Panc1 (cell line): ENCODE data around the gene ACSBG1.

Source experiments
- POLR2AphosphoS5 ChIP-seq: IDR thresholded peaks from 2 replicates; pipeline ENCODE4 v1.6.1; 2012; ENCODE audit warnings: mild to moderate bottlenecking, low read depth, low read length, moderate library complexity
- SIN3A ChIP-seq: IDR thresholded peaks from 2 replicates; pipeline ENCODE4 v1.6.1; 2012; ENCODE audit warnings: low read depth, mild to moderate bottlenecking, low read length, moderate library complexity, borderline replicate concordance; ENCODE audit not compliant: insufficient read depth
- TCF7L2 ChIP-seq: IDR thresholded peaks from 2 replicates; pipeline ENCODE4 v1.6.1; 2011; ENCODE audit warnings: mild to moderate bottlenecking, low read depth, low read length, inconsistent platforms
- TF ChIP-seq, protein P1 (sequence below): fragments of 450-650 bp; IDR thresholded peaks from 2 replicates; pipeline ENCODE4 v1.5.1; 2017; ENCODE audit warnings: mild to moderate bottlenecking
- TF ChIP-seq, protein P2 (sequence below), 2 experiments: IDR thresholded peaks; 2 replicates each; pipeline ENCODE4 v1.6.1; 2011 to 2012; ENCODE audit warnings: low read depth in 2 of 2, control low read depth in 1 of 2, low read length in 1 of 2, mild to moderate bottlenecking in 1 of 2, moderate library complexity in 1 of 2; ENCODE audit not compliant: insufficient read depth in 1 of 2

DNA sequence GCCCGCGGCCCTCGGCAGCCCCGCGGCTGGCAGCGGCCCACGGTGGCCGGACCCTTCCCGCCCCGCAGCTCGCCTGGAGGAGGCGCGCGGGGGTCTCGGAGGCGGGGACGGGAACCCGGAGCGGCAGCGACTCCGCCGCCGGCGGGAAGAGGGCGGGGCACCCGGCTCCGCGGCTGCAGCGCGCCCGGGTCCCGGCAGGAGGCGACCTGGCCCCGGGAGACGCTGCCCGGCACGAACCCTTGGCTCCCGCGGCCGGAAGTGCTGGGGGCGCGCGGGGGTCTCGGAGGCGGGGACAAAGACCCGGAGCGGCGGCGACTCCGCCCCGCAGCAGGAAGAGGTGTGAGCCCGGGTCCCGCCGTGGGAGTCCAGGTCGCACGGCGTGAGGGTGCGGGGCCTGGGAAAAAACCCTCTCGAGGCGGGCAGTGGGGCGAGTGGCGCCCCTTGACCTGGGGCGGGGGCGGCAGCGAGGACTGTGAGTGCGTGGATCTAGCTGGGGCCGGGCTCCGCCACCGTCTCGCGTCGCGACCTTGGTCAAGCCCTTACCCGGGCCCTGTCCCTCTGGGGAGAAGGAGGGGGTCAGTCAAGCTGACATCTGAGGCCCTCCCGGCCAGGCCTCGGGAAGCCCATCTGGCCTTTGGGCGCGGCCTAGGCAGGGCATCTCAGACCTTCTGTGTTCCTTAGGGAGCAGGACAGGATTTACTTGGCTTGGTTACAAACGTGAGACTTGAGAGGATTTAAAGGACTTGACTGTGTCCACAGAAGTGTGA lies 102.9 kb downstream of the ACSBG1 start, which contains the start of gene CIB2:
- TF ChIP-seq, protein P1, sequence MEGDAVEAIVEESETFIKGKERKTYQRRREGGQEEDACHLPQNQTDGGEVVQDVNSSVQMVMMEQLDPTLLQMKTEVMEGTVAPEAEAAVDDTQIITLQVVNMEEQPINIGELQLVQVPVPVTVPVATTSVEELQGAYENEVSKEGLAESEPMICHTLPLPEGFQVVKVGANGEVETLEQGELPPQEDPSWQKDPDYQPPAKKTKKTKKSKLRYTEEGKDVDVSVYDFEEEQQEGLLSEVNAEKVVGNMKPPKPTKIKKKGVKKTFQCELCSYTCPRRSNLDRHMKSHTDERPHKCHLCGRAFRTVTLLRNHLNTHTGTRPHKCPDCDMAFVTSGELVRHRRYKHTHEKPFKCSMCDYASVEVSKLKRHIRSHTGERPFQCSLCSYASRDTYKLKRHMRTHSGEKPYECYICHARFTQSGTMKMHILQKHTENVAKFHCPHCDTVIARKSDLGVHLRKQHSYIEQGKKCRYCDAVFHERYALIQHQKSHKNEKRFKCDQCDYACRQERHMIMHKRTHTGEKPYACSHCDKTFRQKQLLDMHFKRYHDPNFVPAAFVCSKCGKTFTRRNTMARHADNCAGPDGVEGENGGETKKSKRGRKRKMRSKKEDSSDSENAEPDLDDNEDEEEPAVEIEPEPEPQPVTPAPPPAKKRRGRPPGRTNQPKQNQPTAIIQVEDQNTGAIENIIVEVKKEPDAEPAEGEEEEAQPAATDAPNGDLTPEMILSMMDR, result peak; percentile 96
- TF ChIP-seq TCF7L2 (no peak; the same call in 1 of the 2 replicates), SIN3A (0 out of 2 replicates have a peak, but pooled peaks have one; percentile 36), POLR2AphosphoS5 (peak; percentile 53)
- TF ChIP-seq, protein P2, sequence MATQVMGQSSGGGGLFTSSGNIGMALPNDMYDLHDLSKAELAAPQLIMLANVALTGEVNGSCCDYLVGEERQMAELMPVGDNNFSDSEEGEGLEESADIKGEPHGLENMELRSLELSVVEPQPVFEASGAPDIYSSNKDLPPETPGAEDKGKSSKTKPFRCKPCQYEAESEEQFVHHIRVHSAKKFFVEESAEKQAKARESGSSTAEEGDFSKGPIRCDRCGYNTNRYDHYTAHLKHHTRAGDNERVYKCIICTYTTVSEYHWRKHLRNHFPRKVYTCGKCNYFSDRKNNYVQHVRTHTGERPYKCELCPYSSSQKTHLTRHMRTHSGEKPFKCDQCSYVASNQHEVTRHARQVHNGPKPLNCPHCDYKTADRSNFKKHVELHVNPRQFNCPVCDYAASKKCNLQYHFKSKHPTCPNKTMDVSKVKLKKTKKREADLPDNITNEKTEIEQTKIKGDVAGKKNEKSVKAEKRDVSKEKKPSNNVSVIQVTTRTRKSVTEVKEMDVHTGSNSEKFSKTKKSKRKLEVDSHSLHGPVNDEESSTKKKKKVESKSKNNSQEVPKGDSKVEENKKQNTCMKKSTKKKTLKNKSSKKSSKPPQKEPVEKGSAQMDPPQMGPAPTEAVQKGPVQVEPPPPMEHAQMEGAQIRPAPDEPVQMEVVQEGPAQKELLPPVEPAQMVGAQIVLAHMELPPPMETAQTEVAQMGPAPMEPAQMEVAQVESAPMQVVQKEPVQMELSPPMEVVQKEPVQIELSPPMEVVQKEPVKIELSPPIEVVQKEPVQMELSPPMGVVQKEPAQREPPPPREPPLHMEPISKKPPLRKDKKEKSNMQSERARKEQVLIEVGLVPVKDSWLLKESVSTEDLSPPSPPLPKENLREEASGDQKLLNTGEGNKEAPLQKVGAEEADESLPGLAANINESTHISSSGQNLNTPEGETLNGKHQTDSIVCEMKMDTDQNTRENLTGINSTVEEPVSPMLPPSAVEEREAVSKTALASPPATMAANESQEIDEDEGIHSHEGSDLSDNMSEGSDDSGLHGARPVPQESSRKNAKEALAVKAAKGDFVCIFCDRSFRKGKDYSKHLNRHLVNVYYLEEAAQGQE (IDR thresholded peaks at IDR 0.05; ENCODE audit: insufficient read depth in 1 of 2, low read depth in 2 of 2, low read length in 1 of 2), result no peak
